Kidney glomerular epithelial cell (primary cell): ENCODE measurements around the gene PSPN.
"Not testable (repeated sequence)": the region's sequence is repeated elsewhere in the genome, so short reads cannot be mapped to it uniquely, and the experiment has no call there.

Experiments used
- DNase-seq: peaks from one replicate; lab custom pipeline; 2025; lab: John Stamatoyannopoulos, UW

The PSPN gene

GRCh38 chr19:6402837-6403608 is 27.3 kb upstream of the PSPN start:
- DNase-seq = no peak

GRCh38 chr19:6402058-6402457 is 26.3 kb upstream of the PSPN start:
- DNase-seq = no peak

- DNase-seq = not testable (repeated sequence)
Measured at GRCh38 chr19:6400062-6400944, 24.6 kb upstream of the PSPN start.

- DNase-seq = no peak
Measured at GRCh38 chr19:6396305-6396704, 20.6 kb upstream of the PSPN start.

GRCh38 chr19:6394831-6395230 is 19.1 kb upstream of the PSPN start:
- no peak for DNase-seq

GRCh38 chr19:6393983-6394412 is 18.3 kb upstream of the PSPN start:
- no peak for DNase-seq

- DNase-seq = peak; percentile 93
Measured at GRCh38 chr19:6393074-6393982, 17.6 kb upstream of the PSPN start, which contains the start of gene GTF2F1. Gene GTF2F1, minus strand, starts transcription at chr19:6393164. Its CDS starts 169 bp downstream, at chr19:6392995.

- DNase-seq = no peak
Measured at GRCh38 chr19:6392221-6393073, 16.7 kb upstream of the PSPN start.

- DNase-seq = no peak
Measured at GRCh38 chr19:6387372-6387771, 11.6 kb upstream of the PSPN start.

GRCh38 chr19:6384381-6384780 is 8.6 kb upstream of the PSPN start:
- no peak for DNase-seq

- no peak for DNase-seq
Measured at GRCh38 chr19:6383188-6383587, 7.5 kb upstream of the PSPN start.

- no peak for DNase-seq
Measured at GRCh38 chr19:6381030-6381750, 5.5 kb upstream of the PSPN start.

- no peak for DNase-seq
Measured at GRCh38 chr19:6379744-6380143, 4.0 kb upstream of the PSPN start.

- DNase-seq = no peak
Measured at GRCh38 chr19:6378486-6378885, 2.8 kb upstream of the PSPN start.

- DNase-seq = peak; percentile 73
Measured at GRCh38 chr19:6378041-6378440, 2.3 kb upstream of the PSPN start.

- no peak for DNase-seq
Measured at GRCh38 chr19:6376512-6377190, 918 bp upstream of the PSPN start.

- DNase-seq = no peak
Measured at GRCh38 chr19:6374711-6375410, 872 bp downstream of the PSPN start.

- DNase-seq = no peak
Measured at GRCh38 chr19:6374161-6374709, 1.5 kb downstream of the PSPN start.

- no peak for DNase-seq
Measured at GRCh38 chr19:6373813-6374108, 2.0 kb downstream of the PSPN start.
